Measurements from ENCODE around the gene ANO4. TPM values are rescaled to one million over a fixed set of nuclear protein-coding genes. Genes with fewer than 3 reads are reported as not detected.
"Not testable (repeated sequence)": the region's sequence is repeated elsewhere in the genome, so short reads cannot be mapped to it uniquely, and the experiment has no call there.

The ANO4 gene
- total and polyA plus RNA-seq, 9 donors = 0.35 to 1.2 (median 0.71) TPM

DNA sequence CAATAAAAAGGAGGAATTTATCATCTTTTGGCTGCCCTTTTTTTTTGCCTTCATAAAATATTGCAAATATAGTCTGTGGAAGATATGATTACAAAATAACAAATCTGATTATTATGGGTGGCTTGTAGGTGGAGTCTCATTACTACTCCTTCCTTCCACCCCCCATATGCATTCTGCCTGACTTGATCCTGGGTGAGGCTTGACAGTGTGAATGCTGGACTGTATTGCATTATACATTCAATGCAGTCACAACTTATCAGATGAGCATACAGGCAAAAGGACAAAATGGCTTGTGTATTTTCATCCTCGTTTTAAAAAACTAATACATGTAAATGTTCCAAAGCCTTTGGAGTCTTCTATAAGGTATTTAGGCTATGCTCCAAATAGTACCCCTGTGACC is 186.3 kb downstream of the ANO4 start:
- Histone ChIP-seq H3K4me3 (ENCODE audit: low read length) (no peak overlapping the region), H3K27me3 (ENCODE audit: control insufficient read depth, insufficient read depth, low read length) (no peaks in the 10 kb centered on the region), H3K27ac (ENCODE audit: low read length) (no peak overlapping the region), H3K36me3 (ENCODE audit: control insufficient read depth, insufficient read depth, low read length) (no peaks in the 10 kb centered on the region), H3K9me3 (replicated peaks; ENCODE audit: control insufficient read depth, low read depth, low read length) (no peaks in the 10 kb centered on the region), H3K4me1 (ENCODE audit: control insufficient read depth, insufficient read depth, low read length) (no peaks in the 10 kb centered on the region)
- no peak for DNase-seq
- no CpG with 5 or more reads among the region's 1 CpG for WGBS (ENCODE audit: insufficient coverage)

DNA sequence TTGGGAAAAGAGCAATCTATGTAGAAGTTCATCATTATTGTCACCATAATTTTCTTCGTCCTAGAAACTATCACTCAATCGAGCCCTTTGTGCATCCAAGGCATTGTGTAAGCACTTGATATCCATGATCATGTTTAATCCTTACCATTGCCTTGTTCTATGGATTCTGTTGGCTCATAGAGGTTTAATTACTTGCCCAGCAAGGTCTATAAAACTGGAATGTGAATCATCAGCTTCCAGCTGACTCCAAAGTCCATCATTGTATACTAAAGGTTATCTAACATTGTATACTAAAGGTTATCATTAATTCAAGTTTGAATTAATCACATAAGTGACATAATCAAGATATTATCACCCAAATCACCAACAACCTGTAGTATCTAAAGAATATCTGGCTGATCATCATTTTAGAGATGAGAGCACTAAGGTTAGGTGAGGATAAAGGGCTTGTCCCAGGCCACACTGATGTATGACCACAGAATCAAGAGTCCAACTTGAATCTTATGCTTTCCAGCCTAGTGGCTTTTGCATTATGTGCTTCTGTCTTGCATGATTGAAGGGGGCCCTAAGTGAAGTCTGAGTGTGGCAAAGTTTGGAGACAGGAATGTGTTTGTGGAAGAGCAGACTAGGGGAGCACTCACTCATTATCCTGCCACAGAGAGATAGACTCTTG is 188.1 kb downstream of the ANO4 start:
- Histone ChIP-seq H3K9me3 (replicated peaks; ENCODE audit: control insufficient read depth, low read depth, low read length) (no peaks in the 10 kb centered on the region), H3K27me3 (ENCODE audit: control insufficient read depth, insufficient read depth, low read length) (no peaks in the 10 kb centered on the region), H3K27ac (ENCODE audit: low read length) (no peak overlapping the region), H3K4me1 (ENCODE audit: control insufficient read depth, insufficient read depth, low read length) (peaks cover 4% of the 10 kb centered on the region), H3K4me3 (ENCODE audit: low read length) (no peak overlapping the region), H3K36me3 (ENCODE audit: control insufficient read depth, insufficient read depth, low read length) (no peaks in the 10 kb centered on the region)
- DNase-seq = no peak
- WGBS (ENCODE audit: insufficient coverage) = no CpG with 5 or more reads among the region's 2 CpGs

DNA sequence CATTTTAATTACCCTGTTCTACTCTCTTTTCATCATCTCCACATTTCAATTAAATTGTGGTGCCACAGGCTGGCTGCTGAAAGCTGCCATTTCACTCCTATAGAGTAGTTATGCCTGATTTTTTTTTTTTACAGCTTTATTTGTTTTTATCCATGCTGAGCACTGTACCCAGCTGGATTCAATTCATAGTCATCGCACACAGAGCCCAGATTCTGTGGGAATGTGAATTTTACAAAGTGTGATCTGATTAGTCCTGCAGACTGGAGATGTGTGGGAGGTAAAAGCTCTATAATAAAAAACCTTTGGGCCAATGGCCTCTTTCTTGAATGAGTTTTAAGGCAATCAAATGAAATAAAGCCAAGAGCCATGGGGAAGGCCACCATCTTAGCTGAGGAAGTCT is 190.2 kb downstream of the ANO4 start:
- H3K9me3 ChIP-seq (replicated peaks; ENCODE audit: control insufficient read depth, low read depth, low read length) = no peaks in the 10 kb centered on the region
- H3K27me3 ChIP-seq (ENCODE audit: control insufficient read depth, insufficient read depth, low read length) = no peaks in the 10 kb centered on the region
- H3K36me3 ChIP-seq (ENCODE audit: control insufficient read depth, insufficient read depth, low read length) = no peaks in the 10 kb centered on the region
- H3K27ac ChIP-seq (ENCODE audit: low read length) = no peak overlapping the region
- no peak for DNase-seq
- peaks cover 4% of the 10 kb centered on the region for H3K4me1 ChIP-seq (ENCODE audit: control insufficient read depth, insufficient read depth, low read length)
- no peak overlapping the region for H3K4me3 ChIP-seq (ENCODE audit: low read length)
- WGBS (ENCODE audit: insufficient coverage) = no CpG with 5 or more reads among the region's 1 CpG

DNA sequence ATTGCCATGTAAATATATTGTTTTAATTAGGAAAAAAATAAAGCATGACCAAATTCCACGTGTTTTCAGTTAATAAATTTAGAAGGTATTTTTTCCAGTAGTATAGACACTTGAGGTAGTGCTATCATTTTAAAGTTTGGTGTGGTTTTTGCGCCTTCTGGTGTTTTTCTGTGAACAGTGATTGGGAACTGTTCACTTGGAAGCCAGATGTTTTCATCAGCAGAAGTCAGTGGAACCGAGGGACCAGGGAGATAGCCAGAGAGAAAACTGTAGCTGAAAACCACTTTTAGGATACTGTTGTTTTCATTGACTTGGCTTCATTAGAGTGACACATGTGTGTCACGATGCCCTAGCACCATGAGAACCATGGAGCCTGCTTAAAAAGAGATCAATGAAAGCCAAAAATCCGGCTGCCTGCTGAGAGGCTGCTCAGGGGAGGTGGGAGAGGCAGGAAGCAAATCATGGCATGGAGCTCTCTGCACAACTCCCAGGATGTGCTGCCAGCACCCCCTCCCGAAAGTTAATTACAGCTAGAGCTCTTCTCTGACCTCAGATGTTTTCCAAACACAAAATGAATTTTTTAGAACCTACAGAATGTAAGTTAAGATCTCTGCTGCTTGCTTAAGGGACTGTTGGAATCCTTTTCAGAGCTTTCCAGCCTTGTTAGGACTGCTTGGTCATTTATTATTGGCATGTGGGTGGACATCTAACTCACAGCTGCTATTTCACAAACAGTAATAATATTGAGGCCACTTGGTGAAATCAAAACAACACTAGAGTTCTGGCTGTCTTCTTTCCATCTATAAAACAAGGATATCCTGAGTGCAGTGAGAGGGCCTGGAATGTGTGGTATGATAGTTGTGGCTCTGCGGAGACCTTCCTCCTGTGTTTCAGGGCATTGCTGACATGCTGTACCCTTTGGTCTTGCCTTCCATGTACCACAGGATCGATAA is 192.3 kb downstream of the ANO4 start:
- H3K27ac ChIP-seq (ENCODE audit: low read length) = peak overlapping the region; percentile 1
- WGBS (ENCODE audit: insufficient coverage) = 44% methylated on average over 4 of the region's 8 CpGs
- peak; percentile 46 for DNase-seq

DNA sequence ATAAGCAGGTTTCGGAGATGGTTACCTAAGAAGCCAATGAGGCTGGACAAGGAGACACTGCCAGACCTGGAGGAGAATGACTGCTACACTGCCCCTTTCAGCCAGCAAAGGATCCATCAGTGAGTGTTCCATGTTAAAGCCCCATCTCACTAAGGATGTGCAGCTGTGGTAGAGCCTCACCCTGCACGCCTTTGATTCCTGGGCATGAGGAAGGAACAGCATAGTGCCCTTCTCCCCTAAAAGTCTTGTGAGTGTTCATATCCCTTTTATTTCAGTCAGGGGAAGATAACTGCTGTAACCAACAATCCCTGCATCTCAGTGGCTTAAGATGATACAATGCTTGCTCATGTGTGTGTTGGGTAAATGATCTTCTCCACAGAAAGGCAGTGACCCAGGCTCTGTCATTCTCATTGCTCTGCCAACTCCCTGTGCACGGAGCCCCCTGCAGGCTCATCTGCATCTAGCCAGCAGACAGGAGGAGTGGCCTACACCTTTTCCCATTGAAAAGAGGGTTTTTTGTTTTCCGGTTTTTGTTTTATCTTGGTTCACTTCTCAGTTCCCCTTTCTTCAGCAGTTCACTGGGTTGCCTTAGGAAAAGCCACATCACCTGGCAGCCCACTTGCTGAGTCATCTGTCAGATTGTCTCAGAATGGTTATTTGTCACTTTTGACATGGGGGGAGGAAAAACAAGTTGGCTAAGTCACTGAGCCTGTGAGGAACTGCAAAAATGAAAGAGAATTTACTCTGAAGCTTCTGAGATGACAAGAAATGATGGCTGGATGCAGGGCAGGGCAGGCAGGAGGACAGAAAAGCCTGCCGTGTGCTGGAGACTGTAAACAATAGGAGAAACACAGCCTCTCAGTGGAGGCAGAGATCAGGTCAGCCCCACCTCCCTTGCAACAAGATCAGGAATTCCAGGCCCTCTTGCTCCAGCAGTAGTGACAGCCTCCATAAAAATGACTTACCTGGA is 193.3 kb downstream of the ANO4 start:
- Histone ChIP-seq H3K36me3 (ENCODE audit: control insufficient read depth, insufficient read depth, low read length) (no peaks in the 10 kb centered on the region), H3K27me3 (ENCODE audit: control insufficient read depth, insufficient read depth, low read length) (no peaks in the 10 kb centered on the region), H3K9me3 (replicated peaks; ENCODE audit: control insufficient read depth, low read depth, low read length) (no peaks in the 10 kb centered on the region), H3K4me1 (ENCODE audit: control insufficient read depth, insufficient read depth, low read length) (peaks cover 4% of the 10 kb centered on the region), H3K4me3 (ENCODE audit: low read length) (no peak overlapping the region), H3K27ac (ENCODE audit: low read length) (peak overlapping the region; percentile 1)
- 55% methylated on average over 2 of the region's 5 CpGs for WGBS (ENCODE audit: insufficient coverage)
- peak; percentile 4 for DNase-seq

More for the DNA sequence above, 192.3 kb downstream of the ANO4 start:
- peaks cover 4% of the 10 kb centered on the region for H3K4me1 ChIP-seq (ENCODE audit: control insufficient read depth, insufficient read depth, low read length)
- H3K4me3 ChIP-seq (ENCODE audit: low read length) = no peak overlapping the region
- H3K9me3 ChIP-seq (replicated peaks; ENCODE audit: control insufficient read depth, low read depth, low read length) = no peaks in the 10 kb centered on the region
- no peaks in the 10 kb centered on the region for H3K36me3 ChIP-seq (ENCODE audit: control insufficient read depth, insufficient read depth, low read length)
- no peaks in the 10 kb centered on the region for H3K27me3 ChIP-seq (ENCODE audit: control insufficient read depth, insufficient read depth, low read length)

DNA sequence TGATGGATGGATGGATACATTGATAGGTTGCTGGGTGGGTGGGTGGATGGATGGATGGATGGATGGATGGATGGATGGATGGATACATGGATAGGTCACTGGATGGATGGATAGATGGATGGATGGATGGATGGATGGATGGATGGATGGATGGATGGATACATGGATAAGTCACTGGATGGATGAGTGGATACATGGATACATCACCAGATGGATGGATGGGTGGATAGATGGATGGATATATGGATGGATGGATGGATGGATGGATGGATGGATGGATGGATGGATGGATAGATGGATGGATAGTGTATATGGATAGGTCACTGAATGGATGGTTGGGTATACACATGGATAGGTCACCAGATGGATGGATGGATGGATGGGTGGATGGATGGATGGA is 194.9 kb downstream of the ANO4 start:
- not testable (repeated sequence) for H3K9me3 ChIP-seq (replicated peaks; ENCODE audit: control insufficient read depth, low read depth, low read length); DNase-seq

DNA sequence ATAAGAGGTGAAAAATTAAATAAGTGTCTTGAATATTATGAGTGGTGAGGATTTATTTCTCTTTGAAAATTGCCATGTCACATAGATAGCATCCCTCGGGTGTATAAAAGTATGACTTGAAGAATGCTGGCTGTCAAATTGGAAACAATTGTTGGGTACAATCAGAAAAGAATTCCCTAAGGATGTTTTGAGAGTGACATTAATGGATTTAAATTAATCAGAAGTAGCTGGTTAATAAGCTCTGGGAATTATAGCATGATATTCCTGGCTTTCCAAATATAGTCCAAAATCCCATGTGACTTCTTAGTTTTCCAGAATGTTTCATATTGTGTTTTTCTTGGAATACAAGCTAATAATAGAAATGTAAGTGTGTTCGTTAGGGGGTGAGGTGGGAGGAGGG is 196.5 kb downstream of the ANO4 start:
- Histone ChIP-seq H3K36me3 (ENCODE audit: control insufficient read depth, insufficient read depth, low read length) (no peaks in the 10 kb centered on the region), H3K9me3 (replicated peaks; ENCODE audit: control insufficient read depth, low read depth, low read length) (no peaks in the 10 kb centered on the region), H3K4me1 (ENCODE audit: control insufficient read depth, insufficient read depth, low read length) (peaks cover 4% of the 10 kb centered on the region), H3K4me3 (ENCODE audit: low read length) (no peak overlapping the region), H3K27ac (ENCODE audit: low read length) (no peak overlapping the region), H3K27me3 (ENCODE audit: control insufficient read depth, insufficient read depth, low read length) (no peaks in the 10 kb centered on the region)
- no CpG with 5 or more reads among the region's 2 CpGs for WGBS (ENCODE audit: insufficient coverage)
- DNase-seq = no peak

More for the DNA sequence above, 194.9 kb downstream of the ANO4 start:
- not testable (repeated sequence) for H3K27ac ChIP-seq (ENCODE audit: low read length); H3K4me3 ChIP-seq (ENCODE audit: low read length); H3K36me3 ChIP-seq (ENCODE audit: control insufficient read depth, insufficient read depth, low read length); H3K4me1 ChIP-seq (ENCODE audit: control insufficient read depth, insufficient read depth, low read length); H3K27me3 ChIP-seq (ENCODE audit: control insufficient read depth, insufficient read depth, low read length)

DNA sequence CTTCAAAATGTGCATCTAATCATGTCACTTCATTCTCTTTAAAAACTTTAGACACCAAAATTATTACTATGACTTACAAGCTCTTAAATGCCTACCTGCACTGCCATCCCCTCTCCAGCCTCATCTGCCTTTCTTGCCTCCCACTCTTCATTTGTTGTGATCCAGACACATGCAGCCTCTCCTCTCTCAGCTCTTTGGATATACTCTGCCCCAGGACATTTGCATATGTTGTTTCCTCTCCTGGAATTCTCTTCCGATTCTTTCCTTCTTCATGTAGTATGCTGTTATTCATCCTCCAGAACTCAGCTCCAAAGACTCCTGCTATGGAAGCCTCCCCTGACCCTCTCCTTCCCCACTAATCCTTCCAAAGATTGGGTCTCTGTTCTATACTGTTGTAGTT is 197.6 kb downstream of the ANO4 start:
- Histone ChIP-seq H3K36me3 (ENCODE audit: control insufficient read depth, insufficient read depth, low read length) (no peaks in the 10 kb centered on the region), H3K27ac (ENCODE audit: low read length) (no peak overlapping the region), H3K4me1 (ENCODE audit: control insufficient read depth, insufficient read depth, low read length) (peaks cover 4% of the 10 kb centered on the region), H3K9me3 (replicated peaks; ENCODE audit: control insufficient read depth, low read depth, low read length) (no peaks in the 10 kb centered on the region), H3K4me3 (ENCODE audit: low read length) (no peak overlapping the region), H3K27me3 (ENCODE audit: control insufficient read depth, insufficient read depth, low read length) (no peaks in the 10 kb centered on the region)
- DNase-seq = no peak
- no CpG with 5 or more reads among the region's 1 CpG for WGBS (ENCODE audit: insufficient coverage)

DNA sequence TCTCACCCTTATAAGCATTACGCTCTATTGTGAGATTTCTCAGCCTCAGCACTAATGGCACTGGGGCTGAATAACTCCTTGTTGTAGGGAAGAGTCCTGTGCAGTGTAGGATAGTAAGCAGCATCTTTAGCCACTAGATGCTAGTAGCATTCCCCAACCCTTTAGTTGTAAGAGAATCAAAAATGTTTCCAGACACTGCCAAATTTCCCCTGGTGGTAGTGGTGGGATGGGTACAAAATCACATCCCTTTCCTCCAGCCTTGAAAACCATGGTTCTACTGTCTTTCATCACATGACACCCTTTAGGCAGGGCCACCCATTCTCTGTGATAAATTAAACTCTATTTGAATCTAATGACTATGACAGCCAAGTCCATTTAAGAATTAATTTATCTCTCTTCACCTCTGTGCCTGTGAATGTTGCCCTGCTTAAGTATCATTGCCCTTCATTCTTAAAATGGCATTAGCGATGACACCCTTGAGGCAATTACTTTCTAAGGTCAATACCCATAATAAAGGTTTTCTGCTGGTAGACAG is 199.4 kb downstream of the ANO4 start:
- no peak overlapping the region for H3K4me3 ChIP-seq (ENCODE audit: low read length)
- H3K36me3 ChIP-seq (ENCODE audit: control insufficient read depth, insufficient read depth, low read length) = no peaks in the 10 kb centered on the region
- H3K9me3 ChIP-seq (replicated peaks; ENCODE audit: control insufficient read depth, low read depth, low read length) = no peaks in the 10 kb centered on the region
- no peaks in the 10 kb centered on the region for H3K4me1 ChIP-seq (ENCODE audit: control insufficient read depth, insufficient read depth, low read length)
- WGBS (ENCODE audit: insufficient coverage) = 100% methylated on average over 1 of the region's 2 CpGs
- H3K27me3 ChIP-seq (ENCODE audit: control insufficient read depth, insufficient read depth, low read length) = no peaks in the 10 kb centered on the region
- no peak for DNase-seq
- H3K27ac ChIP-seq (ENCODE audit: low read length) = no peak overlapping the region

Data from muscle of leg (tissue), 11 donors.